ENCODE results near the gene GATC. TPM values are rescaled to one million over a fixed set of nuclear protein-coding genes. Genes with fewer than 3 reads are reported as not detected.
A peak's percentile ranks its signal among the peaks of the same experiment; 100 is the strongest.

Gene GATC
- total and polyA plus RNA-seq, 8 donors, result 4.0 to 25.3 (median 13.0) TPM

- TF ChIP-seq POLR2A (IDR thresholded peaks at IDR 0.05) (no peak), CTCF (IDR thresholded peaks at IDR 0.05) (no peak), EP300 (IDR thresholded peaks at IDR 0.05) (no peak), POLR2AphosphoS5 (IDR thresholded peaks at IDR 0.05) (no peak)
- WGBS, 5 donors, result 68 to 81% (median 75%) methylated on average over 6 of the region's 6 CpGs
- intact Hi-C loops (cut with DNase I; ENCODE audit: low total_unique reads), result no loop called here
Observed at GRCh38 chr12:120457133-120457532, 10.9 kb downstream of the GATC start.

GRCh38 chr12:120460157-120460556, 13.9 kb downstream of the GATC start:
- H3K4me1 ChIP-seq, result peaks cover 0 to 2% (median under 1%) of the 10 kb centered on the region in 4 donors
- intact Hi-C loops (cut with DNase I; ENCODE audit: low total_unique reads), result no loop called here
- TF ChIP-seq CTCF (IDR thresholded peaks at IDR 0.05), result no peak
- no peak for TF ChIP-seq POLR2A (IDR thresholded peaks at IDR 0.05)
- no peak for TF ChIP-seq POLR2AphosphoS5 (IDR thresholded peaks at IDR 0.05)
- TF ChIP-seq EP300 (IDR thresholded peaks at IDR 0.05), result no peak
- H3K27ac ChIP-seq, result no peak overlapping the region
- WGBS, 5 donors, result 87 to 91% (median 89%) methylated on average over 3 of the region's 3 CpGs
- H3K4me3 ChIP-seq, result no peak overlapping the region
- no peaks in the 10 kb centered on the region for H3K27me3 ChIP-seq
- no peak for DNase-seq
- H3K9me3 ChIP-seq, result no peaks in the 10 kb centered on the region
- H3K36me3 ChIP-seq, result peaks cover 68 to 100% (median 100%) of the 10 kb centered on the region in 4 donors

More at GRCh38 chr12:120457133-120457532, 10.9 kb downstream of the GATC start:
- no peak overlapping the region for H3K4me3 ChIP-seq
- peaks cover 0 to 13% (median 6%) of the 10 kb centered on the region in 4 donors for H3K4me1 ChIP-seq
- no peak for DNase-seq
- no peak overlapping the region for H3K27ac ChIP-seq
- peaks cover 38 to 98% (median 92%) of the 10 kb centered on the region in 4 donors for H3K36me3 ChIP-seq
- no peaks in the 10 kb centered on the region for H3K9me3 ChIP-seq
- H3K27me3 ChIP-seq, result no peaks in the 10 kb centered on the region

- intact Hi-C loops (cut with DNase I; ENCODE audit: low total_unique reads), result no loop called here
- Histone ChIP-seq H3K27ac (no peak overlapping the region), H3K4me3 (no peak overlapping the region), H3K27me3 (no peaks in the 10 kb centered on the region), H3K36me3 (peaks cover 65 to 99% (median 96%) of the 10 kb centered on the region in 4 donors), H3K9me3 (no peaks in the 10 kb centered on the region), H3K4me1 (peaks cover 11 to 21% (median 17%) of the 10 kb centered on the region in 4 donors)
- 73 to 85% (median 78%) methylated on average over 3 of the region's 3 CpGs for WGBS, 5 donors
- no peak for DNase-seq
- TF ChIP-seq POLR2A (IDR thresholded peaks at IDR 0.05) (no peak), EP300 (IDR thresholded peaks at IDR 0.05) (no peak)
Observed at GRCh38 chr12:120462099-120462640, 15.9 kb downstream of the GATC start.

GRCh38 chr12:120463712-120464111, 17.5 kb downstream of the GATC start:
- 82 to 88% (median 85%) methylated on average over 5 of the region's 5 CpGs for WGBS, 5 donors
- Histone ChIP-seq H3K4me3 (no peak overlapping the region), H3K4me1 (peaks cover 25 to 35% (median 31%) of the 10 kb centered on the region in 4 donors), H3K9me3 (no peaks in the 10 kb centered on the region), H3K36me3 (peaks cover 53 to 88% (median 84%) of the 10 kb centered on the region in 4 donors), H3K27ac (no peak overlapping the region), H3K27me3 (no peaks in the 10 kb centered on the region)
- intact Hi-C loops (cut with DNase I; ENCODE audit: low total_unique reads), result no loop called here
- DNase-seq, result no peak
- TF ChIP-seq POLR2A (IDR thresholded peaks at IDR 0.05) (no peak), POLR2AphosphoS5 (IDR thresholded peaks at IDR 0.05) (no peak), CTCF (IDR thresholded peaks at IDR 0.05) (no peak), EP300 (IDR thresholded peaks at IDR 0.05) (no peak)

- intact Hi-C loops (cut with DNase I; ENCODE audit: low total_unique reads), result no loop called here
- TF ChIP-seq EP300 (IDR thresholded peaks at IDR 0.05) (no peak), CTCF (IDR thresholded peaks at IDR 0.05) (no peak), POLR2A (IDR thresholded peaks at IDR 0.05) (no peak), POLR2AphosphoS5 (IDR thresholded peaks at IDR 0.05) (no peak)
- Histone ChIP-seq H3K9me3 (no peaks in the 10 kb centered on the region), H3K27me3 (no peaks in the 10 kb centered on the region), H3K27ac (peak overlapping the region in 1 of 5 donors; percentile 14), H3K4me1 (peaks cover 33 to 45% (median 42%) of the 10 kb centered on the region in 4 donors), H3K4me3 (no peak overlapping the region), H3K36me3 (peaks cover 44 to 68% (median 63%) of the 10 kb centered on the region in 4 donors)
- WGBS, 5 donors, result 34 to 44% (median 38%) methylated on average over 5 of the region's 5 CpGs
- no peak for DNase-seq
Observed at GRCh38 chr12:120465756-120466155, 19.5 kb downstream of the GATC start.
